Nephron progenitor cell (in vitro differentiated cells): Measurements from ENCODE around the gene HIVEP3.

Experiments
- DNase-seq: peaks from one replicate; pipeline ENCODE4 v3.0.0; 2021
- H3K27ac Mint-ChIP-seq: 2 replicates; pipeline ENCODE4 v1.8.0; 2021; ENCODE audit warnings: mild to moderate bottlenecking, moderate library complexity, mixed read lengths
- H3K27me3 Mint-ChIP-seq: 2 replicates; pipeline ENCODE4 v1.8.0; 2021; ENCODE audit warnings: mild to moderate bottlenecking, low read depth, mixed read lengths; ENCODE audit not compliant: poor library complexity
- H3K36me3 Mint-ChIP-seq: 2 replicates; pipeline ENCODE4 v1.8.0; 2021; ENCODE audit warnings: low read depth, mixed read lengths
- H3K4me1 Mint-ChIP-seq: 2 replicates; pipeline ENCODE4 v1.8.0; 2021; ENCODE audit warnings: mixed read lengths
- H3K4me3 Mint-ChIP-seq: 2 replicates; pipeline ENCODE4 v1.8.0; 2021; ENCODE audit warnings: mild to moderate bottlenecking, moderate library complexity, mixed read lengths
- H3K9me3 Mint-ChIP-seq: 2 replicates; pipeline ENCODE4 v1.8.0; 2021; ENCODE audit warnings: mild to moderate bottlenecking, moderate library complexity, mixed read lengths
- CTCF ChIP-seq: fragments of 200-600 bp; sonication (generic); IDR thresholded peaks from 2 replicates; pipeline ENCODE4 v1.5.0; 2021; ENCODE audit warnings: antibody characterized with exemption

The HIVEP3 gene

GRCh38 chr1:41856944-41857285 is 61.8 kb downstream of the HIVEP3 start:
- Mint-ChIP-seq H3K36me3 (peaks cover 5% of the 10 kb centered on the region), H3K9me3 (peaks cover 5% of the 10 kb centered on the region)
- no peak for DNase-seq

GRCh38 chr1:41856151-41856943 is 62.4 kb downstream of the HIVEP3 start:
- no peak overlapping the region for H3K4me3 Mint-ChIP-seq
- H3K27ac Mint-ChIP-seq = no peak overlapping the region
- H3K36me3 Mint-ChIP-seq = peaks cover 5% of the 10 kb centered on the region
- H3K9me3 Mint-ChIP-seq = peaks cover 5% of the 10 kb centered on the region
- peaks cover 38% of the 10 kb centered on the region for H3K4me1 Mint-ChIP-seq
- no peak for DNase-seq
- peaks cover 12% of the 10 kb centered on the region for H3K27me3 Mint-ChIP-seq
- TF ChIP-seq CTCF = no peak

More at GRCh38 chr1:41856944-41857285, 61.8 kb downstream of the HIVEP3 start:
- TF ChIP-seq CTCF = no peak
- Mint-ChIP-seq H3K27me3 (peaks cover 17% of the 10 kb centered on the region), H3K27ac (no peak overlapping the region), H3K4me1 (peaks cover 38% of the 10 kb centered on the region), H3K4me3 (no peak overlapping the region)

GRCh38 chr1:41855713-41856112 is 63.0 kb downstream of the HIVEP3 start:
- no peak overlapping the region for H3K4me3 Mint-ChIP-seq
- peaks cover 5% of the 10 kb centered on the region for H3K36me3 Mint-ChIP-seq
- no peak for DNase-seq
- H3K4me1 Mint-ChIP-seq = peaks cover 36% of the 10 kb centered on the region
- peaks cover 5% of the 10 kb centered on the region for H3K9me3 Mint-ChIP-seq
- H3K27ac Mint-ChIP-seq = no peak overlapping the region
- H3K27me3 Mint-ChIP-seq = peaks cover 12% of the 10 kb centered on the region
- no peak for TF ChIP-seq CTCF

- peaks cover 5% of the 10 kb centered on the region for H3K36me3 Mint-ChIP-seq
- peaks cover 5% of the 10 kb centered on the region for H3K9me3 Mint-ChIP-seq
- H3K27me3 Mint-ChIP-seq = peaks cover 12% of the 10 kb centered on the region
- peaks cover 36% of the 10 kb centered on the region for H3K4me1 Mint-ChIP-seq
- no peak overlapping the region for H3K4me3 Mint-ChIP-seq
- no peak for TF ChIP-seq CTCF
- no peak for DNase-seq
- no peak overlapping the region for H3K27ac Mint-ChIP-seq
Measured at GRCh38 chr1:41853907-41854306, 64.8 kb downstream of the HIVEP3 start.

GRCh38 chr1:41852091-41852490 is 66.6 kb downstream of the HIVEP3 start:
- peaks cover 15% of the 10 kb centered on the region for H3K27me3 Mint-ChIP-seq
- H3K9me3 Mint-ChIP-seq = peaks cover 5% of the 10 kb centered on the region
- DNase-seq = no peak
- H3K4me3 Mint-ChIP-seq = no peak overlapping the region
- no peak overlapping the region for H3K27ac Mint-ChIP-seq
- TF ChIP-seq CTCF = no peak
- H3K36me3 Mint-ChIP-seq = peaks cover 5% of the 10 kb centered on the region
- peaks cover 34% of the 10 kb centered on the region for H3K4me1 Mint-ChIP-seq

GRCh38 chr1:41851589-41851988 is 67.1 kb downstream of the HIVEP3 start:
- Mint-ChIP-seq H3K27me3 (peaks cover 14% of the 10 kb centered on the region), H3K4me1 (peaks cover 29% of the 10 kb centered on the region), H3K36me3 (peaks cover 5% of the 10 kb centered on the region), H3K4me3 (peak overlapping the region; percentile 23), H3K9me3 (peaks cover 5% of the 10 kb centered on the region), H3K27ac (no peak overlapping the region)
- DNase-seq = no peak
- TF ChIP-seq CTCF = no peak
